Common myeloid progenitor, CD34-positive (primary cell): ENCODE measurements around the gene CASP5.

ENCODE experiments used
- CTCF ChIA-PET: fragments of 350-600 bp; sonication (Branson Sonifier 250); formaldehyde crosslinking; loops from one replicate; lab custom pipeline; 2021; ENCODE audit warnings: antibody characterized with exemption; lab: Charles Lee
- POLR2A ChIA-PET: fragments of 350-600 bp; sonication (Branson Sonifier 250); formaldehyde crosslinking; loops from one replicate; lab custom pipeline; 2021; ENCODE audit warnings: antibody characterized with exemption; lab: Charles Lee
- DNase-seq, 3 donors: peaks; one replicate each; pipeline versions ENCODE4 v3.0.0 to v3.0.0-alpha.2; 2013
- H3K27ac ChIP-seq, 2 experiments: 1 replicate in 1 of 2; 2 replicates in 1 of 2; pipeline ENCODE4 v1.7.0; 2013; ENCODE audit warnings: inconsistent platforms in 2 of 2, low read length in 2 of 2, mild to moderate bottlenecking in 2 of 2, low read depth in 1 of 2, moderate library complexity in 1 of 2; ENCODE audit not compliant: severe bottlenecking in 2 of 2, insufficient read depth in 1 of 2, poor library complexity in 1 of 2
- H3K27me3 ChIP-seq, 5 experiments: replicated peaks in 2 of 5; 1 replicate in 3 of 5; 2 replicates in 2 of 5; pipeline versions ENCODE4 v1.6.1 to v1.7.0; 2013; ENCODE audit warnings: low read length in 4 of 5, mild to moderate bottlenecking in 2 of 5, moderate library complexity in 2 of 5, inconsistent platforms in 1 of 5; ENCODE audit not compliant: insufficient read depth in 5 of 5, control insufficient read depth in 4 of 5
- H3K36me3 ChIP-seq, 4 experiments: 1 replicate in 2 of 4; 2 replicates in 2 of 4; pipeline versions ENCODE4 v1.6.1 to v1.7.0; 2013; ENCODE audit warnings: low read length in 3 of 4, control low read depth in 1 of 4, mild to moderate bottlenecking in 1 of 4; ENCODE audit not compliant: control insufficient read depth in 4 of 4, insufficient read depth in 4 of 4
- H3K4me1 ChIP-seq, 4 experiments: 1 replicate in 3 of 4; 2 replicates in 1 of 4; pipeline versions ENCODE4 v1.6.1 to v1.7.1; 2013; ENCODE audit warnings: low read length in 3 of 4, mild to moderate bottlenecking in 3 of 4, control low read depth in 1 of 4, inconsistent platforms in 1 of 4, moderate library complexity in 1 of 4; ENCODE audit not compliant: control insufficient read depth in 4 of 4, insufficient read depth in 4 of 4; ENCODE audit errors: control extremely low read depth in 1 of 4
- H3K4me3 ChIP-seq, 7 experiments: 1 replicate in 4 of 7; 2 replicates in 3 of 7; pipeline versions ENCODE4 v1.5.1 to v1.7.0; 2013; ENCODE audit warnings: mild to moderate bottlenecking in 7 of 7, low read length in 6 of 7, moderate library complexity in 6 of 7, inconsistent platforms in 2 of 7, low read depth in 2 of 7, control low read depth in 1 of 7; ENCODE audit not compliant: insufficient read depth in 4 of 7, control insufficient read depth in 1 of 7; ENCODE audit errors: extremely low read depth in 1 of 7
- H3K9me3 ChIP-seq, 5 experiments: 1 replicate in 4 of 5; 2 replicates in 1 of 5; pipeline versions ENCODE4 v1.6.1 to v1.7.1; 2013; ENCODE audit warnings: low read length in 4 of 5, mild to moderate bottlenecking in 2 of 5, inconsistent platforms in 1 of 5, low read depth in 1 of 5, moderate library complexity in 1 of 5; ENCODE audit not compliant: control insufficient read depth in 4 of 5, insufficient read depth in 2 of 5; ENCODE audit errors: control extremely low read depth in 1 of 5
- WGBS: methylation state at CpG from one replicate; pipeline ENCODE4 v1.1.5; 2013; ENCODE audit not compliant: insufficient coverage; 5-methylcytosine and 5-hydroxymethylcytosine counted together

CASP5 gene

DNA sequence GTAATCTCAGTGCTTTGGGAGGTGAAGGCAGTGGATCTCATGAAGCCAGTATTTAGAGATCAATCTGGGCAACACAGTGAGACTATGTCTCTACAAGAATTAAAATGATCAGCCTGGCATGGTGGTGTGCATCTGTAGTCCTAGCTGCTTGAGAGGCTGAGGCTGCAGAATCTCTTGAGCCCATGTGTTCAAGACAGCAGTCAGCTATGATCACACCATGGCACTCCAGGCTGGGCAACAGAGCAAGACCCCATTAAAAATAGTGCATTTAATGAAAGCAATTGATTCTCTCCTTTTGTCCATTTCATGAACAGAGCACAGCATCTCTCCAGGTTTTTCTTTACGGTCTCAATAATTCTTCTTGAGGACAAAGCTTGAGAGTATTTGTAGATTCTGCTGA lies 33.5 kb upstream of the CASP5 start:
- H3K4me1 ChIP-seq, result no peaks in the 10 kb centered on the region
- no peak for DNase-seq
- no CpG with 5 or more reads among the region's 1 CpG for WGBS
- CTCF ChIA-PET, result no interaction called here
- H3K36me3 ChIP-seq, result no peaks in the 10 kb centered on the region
- POLR2A ChIA-PET, result no interaction called here
- no peak overlapping the region for H3K4me3 ChIP-seq
- no peak overlapping the region for H3K27ac ChIP-seq
- H3K9me3 ChIP-seq, result no peaks in the 10 kb centered on the region
- no peaks in the 10 kb centered on the region for H3K27me3 ChIP-seq

DNA sequence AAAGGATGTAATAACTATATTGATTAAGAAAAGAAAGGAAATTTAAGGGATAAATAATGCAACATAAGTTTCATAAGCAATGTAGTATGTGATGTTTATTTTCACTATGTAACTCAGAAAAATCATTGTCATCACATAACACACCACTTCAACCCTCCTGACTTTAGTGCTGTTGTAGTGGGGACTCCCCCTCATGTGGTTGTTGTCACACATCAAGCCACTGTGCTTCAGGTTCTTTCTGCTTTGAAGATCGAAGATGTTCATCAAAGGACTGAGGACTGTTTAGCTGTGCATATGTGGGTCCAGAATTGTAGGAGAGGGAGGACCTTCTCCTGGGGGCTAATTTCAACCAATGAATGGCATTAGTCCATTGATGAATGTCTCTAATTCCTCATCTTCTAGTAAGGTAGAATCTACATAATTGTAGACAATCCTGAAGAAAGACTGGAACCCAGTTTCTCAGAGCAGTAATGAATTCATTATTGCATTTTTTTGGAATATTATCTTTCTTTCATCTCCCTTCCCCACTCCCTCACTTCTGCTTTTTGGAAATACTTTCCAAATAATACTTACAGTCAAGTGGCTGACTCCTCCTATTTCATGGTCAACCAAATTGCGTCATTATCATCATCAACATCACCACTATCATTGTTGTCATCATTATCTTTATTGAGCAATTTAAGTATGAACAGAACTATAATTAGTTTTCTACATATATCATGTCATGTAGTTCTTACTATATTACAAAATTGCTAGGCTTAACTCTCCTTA lies 31.9 kb upstream of the CASP5 start:
- ChIA-PET POLR2A (no interaction called here), CTCF (no interaction called here)
- WGBS, result no CpG with 5 or more reads among the region's 2 CpGs
- Histone ChIP-seq H3K4me3 (no peak overlapping the region), H3K4me1 (no peaks in the 10 kb centered on the region), H3K27me3 (no peaks in the 10 kb centered on the region), H3K9me3 (no peaks in the 10 kb centered on the region), H3K27ac (no peak overlapping the region), H3K36me3 (no peaks in the 10 kb centered on the region)
- DNase-seq, result peak in 2 of 3 donors; percentile 29

DNA sequence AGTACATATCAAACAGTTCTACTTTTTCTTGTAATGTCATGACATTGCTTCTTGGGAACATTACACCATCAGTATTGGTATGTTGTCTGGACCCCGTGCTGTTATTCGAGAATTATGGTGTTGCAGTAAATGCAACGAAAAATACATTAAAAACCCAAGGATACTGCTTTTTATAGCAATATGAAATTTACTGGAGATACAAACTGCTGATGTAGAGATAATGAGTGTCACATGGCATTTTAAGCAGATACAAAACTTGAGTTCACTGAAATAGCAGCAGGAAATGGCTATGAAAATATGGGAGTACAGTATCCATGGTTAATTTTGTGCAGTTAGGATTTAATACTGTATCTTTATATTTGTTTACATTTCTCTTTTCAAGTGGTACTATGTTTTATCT lies 29.5 kb upstream of the CASP5 start:
- ChIA-PET POLR2A (no interaction called here), CTCF (no interaction called here)
- no peak overlapping the region for H3K4me3 ChIP-seq
- no peaks in the 10 kb centered on the region for H3K9me3 ChIP-seq
- no peaks in the 10 kb centered on the region for H3K4me1 ChIP-seq
- DNase-seq, result no peak
- no peak overlapping the region for H3K27ac ChIP-seq
- H3K27me3 ChIP-seq, result no peaks in the 10 kb centered on the region
- no peaks in the 10 kb centered on the region for H3K36me3 ChIP-seq
- WGBS, result no CpG with 5 or more reads among the region's 3 CpGs

DNA sequence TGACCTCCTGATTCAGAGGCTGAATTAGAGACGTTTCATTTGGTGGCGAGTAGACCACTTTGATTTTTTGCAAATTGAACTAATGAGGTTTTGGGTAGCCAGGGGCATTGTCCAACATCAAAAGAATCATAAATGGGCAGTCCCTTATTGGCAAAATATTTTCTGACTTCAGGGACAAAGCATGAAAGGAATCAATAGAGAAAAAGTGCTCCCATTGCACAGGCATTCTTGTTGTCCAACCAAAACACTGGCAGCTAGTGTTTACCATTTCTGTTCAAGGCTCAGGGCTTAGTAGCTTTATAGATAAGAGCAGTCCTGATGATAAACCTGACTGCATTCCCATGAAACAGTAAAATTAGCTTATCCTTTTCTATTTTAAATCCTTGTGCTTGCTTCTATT lies 28.6 kb upstream of the CASP5 start:
- CTCF ChIA-PET, result interaction anchor here (1.2 kb wide), 1 partner anchor 172 kb away, joined by 3 read pairs; no protein-coding TSS in a partner anchor
- DNase-seq, result no peak
- H3K4me3 ChIP-seq, result no peak overlapping the region
- no peaks in the 10 kb centered on the region for H3K27me3 ChIP-seq
- H3K4me1 ChIP-seq, result no peaks in the 10 kb centered on the region
- no peak overlapping the region for H3K27ac ChIP-seq
- H3K36me3 ChIP-seq, result no peaks in the 10 kb centered on the region
- WGBS, result 88% methylated on average over 2 of the region's 2 CpGs
- POLR2A ChIA-PET, result no interaction called here
- no peaks in the 10 kb centered on the region for H3K9me3 ChIP-seq

DNA sequence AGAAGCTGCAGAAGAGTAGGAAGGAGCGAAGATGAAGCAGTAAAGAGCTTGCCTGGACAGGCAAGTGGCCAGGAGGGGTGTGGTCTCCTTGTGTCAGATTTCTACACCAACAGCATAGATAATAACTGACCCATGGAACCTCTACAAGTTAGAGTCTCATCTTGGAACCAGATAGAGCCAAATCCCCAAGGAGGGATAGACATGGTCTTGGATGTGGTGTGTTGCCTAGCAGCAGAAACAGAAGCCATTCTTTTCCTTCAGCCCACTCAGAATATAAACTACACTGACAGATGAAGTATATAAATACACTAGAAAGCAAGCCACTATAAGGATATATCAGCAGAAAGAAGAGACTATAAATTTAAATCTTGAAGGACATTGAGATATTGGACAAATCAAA lies 26.5 kb upstream of the CASP5 start:
- no peaks in the 10 kb centered on the region for H3K9me3 ChIP-seq
- ChIA-PET POLR2A (no interaction called here), CTCF (no interaction called here)
- peaks cover 0 to 7% (median 5%) of the 10 kb centered on the region in 4 experiments for H3K4me1 ChIP-seq
- no peak overlapping the region for H3K27ac ChIP-seq
- no CpG with 5 or more reads among the region's 1 CpG for WGBS
- DNase-seq, result no peak
- H3K4me3 ChIP-seq, result no peak overlapping the region
- no peaks in the 10 kb centered on the region for H3K27me3 ChIP-seq
- no peaks in the 10 kb centered on the region for H3K36me3 ChIP-seq

DNA sequence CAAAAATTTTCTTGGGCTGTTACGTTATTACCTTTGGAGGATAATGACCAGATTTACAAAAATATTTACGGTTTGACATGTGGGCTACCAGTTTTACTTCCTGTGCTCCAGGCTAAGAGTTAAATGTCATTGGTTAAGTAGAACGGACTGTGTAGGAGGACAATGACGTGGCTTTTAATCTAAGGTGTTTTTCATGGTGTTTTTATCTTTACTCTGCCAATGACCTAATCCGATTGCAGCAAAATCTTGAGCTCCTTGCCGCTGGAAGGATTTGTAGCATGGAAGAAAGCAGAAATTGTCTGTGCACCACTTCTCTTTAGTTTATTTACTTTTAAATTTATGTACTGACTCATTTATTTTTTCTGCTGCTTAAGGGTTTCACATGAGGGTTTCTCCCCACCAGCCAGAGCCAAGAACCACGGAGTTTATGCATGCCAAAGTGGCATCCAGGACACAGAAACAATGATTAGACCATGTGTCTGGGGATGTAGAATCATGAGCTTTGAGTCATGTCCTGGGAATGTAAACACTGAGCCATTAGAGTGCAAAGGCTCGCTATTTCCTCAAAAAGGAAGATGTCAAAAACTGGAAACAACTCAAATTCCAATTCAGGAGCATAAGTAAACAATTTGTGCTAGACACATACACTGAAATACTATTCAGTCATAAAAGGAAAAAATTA lies 24.1 kb upstream of the CASP5 start:
- ChIA-PET POLR2A (no interaction called here), CTCF (no interaction called here)
- Histone ChIP-seq H3K4me3 (no peak overlapping the region), H3K27me3 (no peaks in the 10 kb centered on the region), H3K4me1 (peaks cover 12 to 21% (median 15%) of the 10 kb centered on the region in 4 experiments), H3K9me3 (no peaks in the 10 kb centered on the region), H3K36me3 (no peaks in the 10 kb centered on the region), H3K27ac (no peak overlapping the region)
- WGBS, result 94% methylated on average over 3 of the region's 8 CpGs
- no peak for DNase-seq

DNA sequence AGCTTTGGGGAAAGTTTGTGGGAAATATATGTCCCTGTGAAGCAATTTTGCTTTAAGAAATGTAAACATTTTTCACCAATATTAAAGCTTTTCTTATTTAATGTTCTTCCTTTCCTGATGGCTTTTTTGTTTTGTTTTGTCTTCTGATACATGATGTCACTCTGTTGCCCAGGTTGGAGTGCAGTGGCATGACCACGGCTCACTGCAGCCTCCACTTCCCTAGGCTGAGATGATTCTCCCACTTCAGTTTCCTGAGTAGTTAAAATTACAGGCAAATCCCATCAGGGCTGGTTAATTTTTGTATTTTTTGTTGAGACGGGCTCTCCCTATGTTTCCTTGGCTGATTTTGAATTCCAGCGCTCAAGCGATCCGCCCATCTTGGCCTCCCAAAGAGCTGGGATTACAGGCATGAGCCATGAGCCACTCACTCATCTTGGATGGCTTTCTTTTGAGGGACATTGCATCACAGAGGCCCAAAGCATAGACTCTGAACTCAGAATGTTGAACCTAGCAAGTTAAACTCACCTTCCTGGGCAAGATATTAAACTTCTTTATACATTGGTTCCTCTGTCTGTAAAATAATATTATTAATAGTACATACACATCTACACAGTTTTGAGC lies 22.8 kb upstream of the CASP5 start:
- H3K4me3 ChIP-seq, result peak overlapping the region in 4 of 7 experiments; percentile 70 to 93 (median 78)
- DNase-seq, result no peak
- ChIA-PET CTCF (no interaction called here), POLR2A (no interaction called here)
- no peaks in the 10 kb centered on the region for H3K27me3 ChIP-seq
- no peaks in the 10 kb centered on the region for H3K9me3 ChIP-seq
- H3K4me1 ChIP-seq, result peaks cover 12 to 21% (median 15%) of the 10 kb centered on the region in 4 experiments
- 98% methylated on average over 4 of the region's 5 CpGs for WGBS
- H3K36me3 ChIP-seq, result peaks cover 3 to 9% (median 6%) of the 10 kb centered on the region in 4 experiments
- H3K27ac ChIP-seq, result peak overlapping the region in 1 of 2 experiments; percentile 89
